D341Med (cell line): Measurements from ENCODE around the gene LAMA5.

ENCODE experiments used
- DNase-seq: peaks from one replicate; pipeline ENCODE4 v3.0.0; 2012; ENCODE audit warnings: low spot score

LAMA5 gene

DNA sequence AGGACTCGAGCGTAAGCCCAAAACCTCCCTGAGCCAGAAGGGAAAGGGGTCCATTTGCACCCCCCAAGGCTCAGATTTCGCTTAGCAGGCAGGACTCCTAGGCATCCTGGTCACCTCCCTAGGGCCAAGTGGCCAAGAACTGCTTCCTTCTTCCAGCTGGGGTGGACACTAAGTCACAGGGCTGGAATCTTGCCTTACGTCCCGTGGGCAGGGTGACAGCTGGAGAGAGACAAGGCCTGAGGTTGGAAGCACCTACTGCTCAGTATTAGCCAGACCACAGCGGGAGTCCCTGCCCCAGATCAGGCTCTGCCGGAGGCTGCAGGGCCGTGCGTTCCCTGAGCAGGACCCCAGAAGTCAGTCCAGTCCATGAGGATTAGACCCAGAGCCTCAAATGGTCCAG, 19.7 kb downstream of the LAMA5 start:
- no peak for DNase-seq

GRCh38 chr20:62347151-62347404, 20.0 kb downstream of the LAMA5 start:
- DNase-seq = no peak

GRCh38 chr20:62346398-62347150, 20.5 kb downstream of the LAMA5 start:
- no peak for DNase-seq

DNA sequence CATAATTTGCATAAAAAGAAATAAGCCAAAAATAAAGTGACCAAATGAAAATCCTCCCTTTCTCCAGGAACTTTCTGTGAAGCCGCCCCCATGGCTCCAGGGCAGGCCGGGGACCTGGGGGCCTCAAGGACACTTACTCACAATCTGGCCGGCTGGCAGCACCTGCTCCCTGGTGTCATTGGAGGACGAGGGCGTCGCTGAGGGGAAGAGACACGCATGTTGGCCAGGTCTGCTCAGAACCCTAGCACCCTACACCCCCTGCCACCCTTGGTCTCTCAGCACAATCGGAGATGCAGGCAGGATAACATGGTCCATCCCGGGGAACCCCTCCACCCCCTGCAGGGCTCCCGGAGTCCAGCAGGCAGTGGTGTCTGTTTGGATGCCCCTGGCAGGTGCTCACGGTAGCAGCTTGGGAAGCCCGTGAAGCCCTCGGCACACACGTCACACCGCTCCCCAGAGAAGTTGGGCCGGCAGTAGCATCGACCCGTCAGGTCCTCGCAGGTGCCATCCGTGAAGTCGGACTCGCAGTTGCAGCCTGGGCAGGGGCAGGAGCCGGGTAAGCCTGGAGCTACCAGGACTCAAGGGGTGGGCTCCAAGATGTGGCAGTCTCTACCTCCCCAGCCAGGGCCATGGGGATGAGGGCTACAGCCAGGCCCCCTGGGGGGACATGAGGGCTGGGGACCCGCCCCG, 21.3 kb downstream of the LAMA5 start:
- no peak for DNase-seq

- DNase-seq = no peak
Observed at GRCh38 chr20:62344782-62345181, 22.3 kb downstream of the LAMA5 start.

GRCh38 chr20:62344092-62344491, 23.0 kb downstream of the LAMA5 start:
- no peak for DNase-seq

GRCh38 chr20:62342910-62343309, 24.2 kb downstream of the LAMA5 start:
- no peak for DNase-seq

DNA sequence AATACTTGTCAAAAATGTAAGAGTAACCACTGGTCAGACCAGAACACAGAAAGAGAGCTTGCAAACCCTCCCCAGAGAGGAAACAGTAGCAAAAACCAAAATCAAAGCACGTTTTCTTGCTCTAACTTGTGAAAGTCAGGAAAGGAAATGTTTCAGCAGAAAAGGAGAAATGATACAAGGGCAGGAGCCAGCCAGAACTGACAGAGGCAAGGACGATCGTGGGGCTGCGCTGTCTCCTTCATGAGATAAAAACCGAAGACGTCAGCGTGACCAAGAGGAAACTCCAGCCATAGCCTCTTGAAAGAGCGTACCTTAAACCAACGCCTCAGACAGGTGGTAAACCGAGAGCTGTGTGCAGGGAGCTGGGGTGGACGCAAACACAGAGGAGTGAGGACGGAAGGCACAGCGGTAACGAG, 27.5 kb downstream of the LAMA5 start:
- no peak for DNase-seq

DNA sequence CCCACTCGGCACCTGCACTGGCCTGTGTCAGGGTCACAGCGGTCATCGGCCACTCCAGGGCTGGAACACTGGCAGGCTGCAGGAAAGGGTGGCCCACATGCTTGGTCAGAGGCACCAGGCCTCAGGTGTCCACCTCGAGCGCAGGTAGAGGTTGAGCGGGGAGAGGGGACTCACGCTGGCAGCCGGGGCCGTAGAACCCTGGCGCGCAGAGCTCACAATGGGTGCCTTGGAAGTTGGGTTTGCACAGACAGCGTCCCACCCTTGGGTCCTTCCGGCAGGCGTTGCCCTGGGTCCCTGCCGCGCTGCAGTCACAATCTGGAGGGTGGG, 28.9 kb downstream of the LAMA5 start:
- no peak for DNase-seq

DNA sequence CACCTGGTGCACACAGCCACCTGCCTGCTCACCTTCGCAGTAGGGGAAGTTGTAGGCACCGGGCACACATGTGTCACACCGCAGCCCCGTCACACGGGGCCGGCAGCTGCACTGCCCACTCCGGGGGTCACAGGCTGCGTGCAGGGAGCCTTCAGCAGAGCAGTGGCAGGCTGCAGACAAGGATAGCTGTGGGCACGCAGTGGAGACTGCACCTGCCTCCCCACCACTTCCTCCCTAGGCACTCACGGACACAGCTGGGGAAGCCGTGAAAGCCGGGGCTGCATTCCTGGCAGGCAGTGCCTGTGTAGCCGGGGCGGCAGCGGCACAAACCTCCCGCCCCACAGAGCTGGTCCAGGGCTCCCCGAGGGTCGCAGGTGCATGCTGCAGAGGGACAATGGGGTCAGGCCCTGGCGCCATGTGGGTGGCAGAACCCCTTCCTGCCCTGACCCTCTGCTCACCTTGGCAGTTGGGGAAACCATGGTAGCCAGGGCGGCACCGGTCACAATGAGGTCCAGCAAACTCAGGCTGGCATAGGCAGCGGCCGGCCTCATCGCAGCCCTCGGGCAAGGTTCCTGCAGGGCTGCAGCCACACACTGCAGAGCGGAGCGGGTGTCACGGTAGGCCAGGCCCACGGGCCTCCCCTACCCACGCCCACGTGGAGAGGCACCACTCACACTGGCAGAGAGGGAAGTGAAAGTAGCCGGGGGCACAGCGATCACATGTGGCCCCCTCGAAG, 29.4 kb downstream of the LAMA5 start:
- no peak for DNase-seq

- no peak for DNase-seq
Observed at GRCh38 chr20:62336775-62337557, 30.1 kb downstream of the LAMA5 start.

DNA sequence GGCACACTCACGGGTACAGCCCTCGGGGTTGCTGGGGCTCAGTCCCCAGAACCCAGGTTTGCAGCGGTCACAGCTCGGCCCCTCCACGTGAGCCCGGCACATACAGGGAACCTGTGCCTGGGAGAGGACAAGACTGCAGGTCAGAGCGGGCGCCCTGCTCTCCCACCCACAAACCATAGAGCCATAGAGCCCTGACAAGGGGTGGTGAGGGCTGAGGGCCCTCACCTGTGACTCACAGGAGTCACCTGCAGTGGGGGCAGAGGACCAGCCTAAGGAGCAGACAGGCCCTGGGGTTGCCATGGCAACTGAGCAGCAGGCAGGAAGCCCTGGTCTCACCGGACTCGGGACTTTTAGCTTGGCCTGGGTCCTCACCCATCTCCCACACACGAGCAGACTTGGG, 30.8 kb downstream of the LAMA5 start:
- DNase-seq = no peak

- no peak for DNase-seq
Observed at GRCh38 chr20:62335532-62335931, 31.6 kb downstream of the LAMA5 start.

DNA sequence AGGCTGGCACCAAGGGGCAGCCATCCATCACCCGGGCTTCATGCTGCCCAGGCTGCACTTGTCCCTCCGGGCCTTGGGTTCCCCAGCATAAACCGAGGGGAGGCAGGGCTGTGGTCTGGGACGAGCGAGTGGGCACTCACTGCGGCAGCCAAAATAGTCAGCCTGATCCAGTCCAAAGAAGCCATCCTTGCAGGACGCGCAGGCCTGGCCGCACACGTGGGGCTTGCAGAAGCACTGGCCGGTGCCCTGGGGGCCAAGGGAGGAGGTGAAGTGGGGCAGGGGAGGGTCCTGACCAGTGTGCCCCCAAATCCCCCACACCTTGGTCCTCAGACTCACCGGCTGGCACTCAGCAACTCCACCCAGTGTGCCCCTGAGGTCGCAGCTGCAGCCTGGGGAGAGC, 32.2 kb downstream of the LAMA5 start:
- no peak for DNase-seq

- no peak for DNase-seq
Observed at GRCh38 chr20:62333820-62334595, 33.1 kb downstream of the LAMA5 start.

DNA sequence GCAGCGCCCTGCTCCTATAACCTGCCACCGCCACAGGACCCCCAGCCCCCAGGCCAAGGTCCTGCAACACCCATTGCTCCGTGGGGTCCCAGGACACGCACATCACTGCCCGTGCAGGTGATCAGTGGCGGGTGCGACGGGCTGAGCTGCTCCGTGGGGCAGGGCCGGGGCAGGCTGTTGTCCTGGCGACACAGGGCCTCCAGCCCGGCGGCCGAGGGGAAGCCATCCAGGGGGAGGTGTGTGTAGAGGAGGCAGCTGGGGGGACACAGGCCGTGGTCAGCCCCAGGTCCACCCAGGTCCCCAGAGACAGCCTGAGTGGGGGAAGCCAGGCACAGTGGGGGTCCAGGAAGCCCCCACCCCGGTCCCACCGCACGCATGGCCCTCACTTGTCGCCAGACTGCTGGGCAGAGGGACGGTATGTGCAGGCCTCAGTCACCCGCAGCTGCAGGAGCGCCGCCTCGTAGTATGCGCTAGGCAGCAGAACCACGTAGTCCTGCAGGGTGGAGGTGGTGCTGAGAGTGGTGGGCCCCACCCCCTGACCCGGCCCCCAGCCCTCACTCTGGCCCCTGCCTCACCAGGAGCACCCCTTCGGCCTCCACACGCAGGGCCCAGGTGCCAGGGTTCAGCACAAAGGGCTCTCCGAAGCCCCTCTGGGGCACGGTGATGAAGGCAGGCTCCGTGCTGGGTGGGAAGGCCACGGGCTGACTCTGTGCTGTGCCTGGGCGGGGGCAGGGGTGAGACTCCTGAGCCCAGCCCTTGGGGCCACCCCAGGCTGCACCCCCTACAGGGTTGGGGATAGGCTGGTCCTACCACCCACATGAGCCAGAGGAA, 33.9 kb downstream of the LAMA5 start:
- no peak for DNase-seq

- no peak for DNase-seq
Observed at GRCh38 chr20:62332421-62332820, 34.7 kb downstream of the LAMA5 start.

DNA sequence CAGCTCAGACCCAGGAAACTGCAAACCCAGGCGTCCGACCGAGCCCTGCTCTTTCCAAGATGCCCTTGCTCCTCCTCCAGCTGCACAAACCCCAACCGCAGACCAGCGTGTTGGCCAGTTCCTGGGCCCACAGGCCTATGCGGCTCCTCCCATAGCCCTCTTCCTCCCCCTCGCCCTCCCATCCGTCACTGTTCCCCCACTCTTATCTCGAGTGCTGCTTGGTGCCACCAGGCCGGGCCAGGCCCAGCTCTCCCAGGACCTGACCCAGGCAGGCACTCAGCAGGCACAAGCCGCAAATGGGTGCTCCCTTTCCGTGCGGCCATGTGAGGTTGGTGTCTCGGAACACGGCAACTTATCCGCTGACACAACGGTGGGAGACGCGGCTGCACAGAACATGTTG, 35.8 kb downstream of the LAMA5 start:
- no peak for DNase-seq

DNA sequence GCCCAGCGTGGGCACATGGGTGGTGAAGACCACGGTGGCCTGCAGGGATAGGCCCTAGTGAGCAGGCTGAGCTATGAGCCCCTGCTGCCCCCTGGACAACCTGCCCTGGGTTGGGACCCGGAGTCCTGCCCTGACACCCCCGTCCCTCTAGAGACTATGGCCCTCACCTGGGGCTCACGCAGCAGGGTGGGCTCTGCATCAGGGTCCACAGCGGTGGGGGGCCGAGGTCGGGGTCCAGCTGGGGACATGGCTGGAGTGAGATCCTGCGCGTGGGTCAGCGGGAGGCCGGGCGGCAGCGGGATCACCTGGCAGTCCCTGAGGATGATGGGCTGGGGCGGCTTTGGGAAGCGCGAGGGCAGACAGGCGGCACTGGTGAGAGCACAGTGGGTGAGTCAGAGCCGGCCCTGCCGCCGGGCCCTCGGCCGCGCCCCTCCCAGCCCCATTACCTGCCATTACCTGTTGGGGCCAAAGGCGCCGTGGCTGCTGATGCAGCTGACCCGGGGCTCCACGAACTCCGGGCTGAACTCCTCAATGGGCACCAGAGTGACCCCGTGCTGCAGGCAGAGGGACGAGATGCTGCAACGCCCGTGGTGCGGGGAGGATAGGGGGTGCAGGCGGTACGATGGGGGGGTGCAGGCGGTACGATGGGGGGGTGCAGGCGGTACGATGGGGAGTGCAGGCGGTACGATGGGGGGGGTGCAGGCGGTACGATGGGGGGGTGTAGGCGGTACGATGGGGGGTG, 36.4 kb downstream of the LAMA5 start:
- no peak for DNase-seq
